Dermis microvascular lymphatic vessel endothelial cell (primary cell): ENCODE results near the gene CST7. TPM values are rescaled to one million over a fixed set of nuclear protein-coding genes. Genes with fewer than 3 reads are reported as not detected.
A peak's percentile ranks its signal among the peaks of the same experiment; 100 is the strongest.
"Not testable (repeated sequence)": the region's sequence is repeated elsewhere in the genome, so short reads cannot be mapped to it uniquely, and the experiment has no call there.

ENCODE experiments used
- DNase-seq, 2 donors: peaks; one replicate each; pipeline versions ENCODE4 v3.0.0 to v3.0.0-alpha.2; 2010; ENCODE audit warnings: low read depth in 2 of 2
- total RNA-seq: library from RNA; depleted of rRNA; stranded (reverse); fragments of >200 nt; gene quantifications from 2 replicates; pipeline ENCODE4 v1.2.1, GENCODE V29; 2014

Gene CST7, protein sequence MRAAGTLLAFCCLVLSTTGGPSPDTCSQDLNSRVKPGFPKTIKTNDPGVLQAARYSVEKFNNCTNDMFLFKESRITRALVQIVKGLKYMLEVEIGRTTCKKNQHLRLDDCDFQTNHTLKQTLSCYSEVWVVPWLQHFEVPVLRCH
- total RNA-seq = not detected in 2 replicates

DNA sequence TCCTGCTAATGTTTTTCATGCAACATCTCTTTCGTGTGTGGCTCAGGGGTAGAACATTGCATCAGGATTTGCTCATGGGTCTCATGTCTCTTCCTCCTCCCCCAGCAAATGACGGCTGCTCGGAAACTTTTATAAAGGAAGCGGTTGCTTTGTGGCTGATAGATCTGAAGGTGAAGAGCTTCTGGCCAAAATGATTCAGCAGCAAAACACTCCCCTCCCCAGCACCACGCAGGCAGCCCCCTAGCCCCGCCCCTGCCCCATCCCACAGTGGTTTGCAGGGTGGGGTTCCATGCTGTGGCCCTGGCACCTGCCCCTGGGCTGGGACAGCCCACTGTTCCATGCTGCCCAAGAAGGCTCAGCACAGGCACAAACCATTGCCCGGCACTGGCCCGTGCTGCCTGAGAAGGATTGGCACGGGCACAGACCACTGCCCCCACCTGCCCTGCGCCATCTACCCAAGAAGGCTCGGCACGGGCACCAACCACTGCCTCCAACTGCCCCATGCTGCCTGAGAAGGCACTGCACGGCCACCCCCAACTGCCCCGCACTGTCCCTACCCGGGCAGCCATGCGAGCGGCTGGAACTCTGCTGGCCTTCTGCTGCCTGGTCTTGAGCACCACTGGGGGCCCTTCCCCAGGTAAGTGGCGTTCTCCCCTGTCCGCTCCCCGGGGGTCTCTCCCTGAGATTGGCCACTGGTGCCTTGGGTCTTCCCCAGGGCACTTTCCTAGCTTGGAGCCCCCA, at the start of gene CST7:
TSS of gene CST7 (plus strand) at position 331 of the 741 bp plus-strand sequence. CDS start at position 568, 237 bp downstream.
- no peak for DNase-seq

DNA sequence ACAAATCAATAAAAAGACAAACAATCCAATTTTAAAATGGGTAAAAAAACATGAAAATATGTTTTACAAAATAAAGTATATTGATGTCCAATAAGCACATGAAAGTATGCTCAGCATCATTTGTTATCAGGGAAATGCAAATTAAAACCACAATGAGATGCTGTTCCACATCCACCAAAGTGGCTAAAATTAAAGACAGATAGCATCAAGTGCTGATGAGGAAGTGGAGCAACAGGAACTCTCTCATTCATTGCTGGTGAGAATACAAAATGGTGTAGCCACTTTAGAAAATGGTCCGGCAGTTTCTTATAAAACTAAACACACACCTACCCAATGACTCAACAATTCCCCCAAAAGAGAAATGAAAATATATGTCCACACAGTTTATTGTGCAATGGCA, 42.3 kb upstream of the CST7 start:
- DNase-seq = no peak

DNA sequence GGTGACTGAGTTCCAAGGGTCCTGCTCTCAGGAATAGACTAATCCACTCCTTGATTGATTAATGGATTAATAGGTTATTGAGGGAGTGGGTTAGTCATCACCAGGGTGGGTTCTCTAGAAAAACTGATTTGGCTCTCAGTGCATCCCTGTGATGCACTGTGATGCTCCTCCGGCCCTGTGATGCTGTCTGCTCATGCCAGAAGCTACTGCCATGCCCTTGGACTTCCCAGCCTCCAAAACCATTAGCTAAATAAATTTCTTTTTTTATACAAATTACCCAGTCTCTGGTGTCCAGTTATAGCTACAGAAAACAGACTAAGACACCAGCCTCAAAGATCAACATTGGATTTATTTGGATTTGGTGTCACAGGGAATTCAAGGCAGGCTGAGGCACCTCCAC, 40.4 kb upstream of the CST7 start:
- no peak for DNase-seq

DNA sequence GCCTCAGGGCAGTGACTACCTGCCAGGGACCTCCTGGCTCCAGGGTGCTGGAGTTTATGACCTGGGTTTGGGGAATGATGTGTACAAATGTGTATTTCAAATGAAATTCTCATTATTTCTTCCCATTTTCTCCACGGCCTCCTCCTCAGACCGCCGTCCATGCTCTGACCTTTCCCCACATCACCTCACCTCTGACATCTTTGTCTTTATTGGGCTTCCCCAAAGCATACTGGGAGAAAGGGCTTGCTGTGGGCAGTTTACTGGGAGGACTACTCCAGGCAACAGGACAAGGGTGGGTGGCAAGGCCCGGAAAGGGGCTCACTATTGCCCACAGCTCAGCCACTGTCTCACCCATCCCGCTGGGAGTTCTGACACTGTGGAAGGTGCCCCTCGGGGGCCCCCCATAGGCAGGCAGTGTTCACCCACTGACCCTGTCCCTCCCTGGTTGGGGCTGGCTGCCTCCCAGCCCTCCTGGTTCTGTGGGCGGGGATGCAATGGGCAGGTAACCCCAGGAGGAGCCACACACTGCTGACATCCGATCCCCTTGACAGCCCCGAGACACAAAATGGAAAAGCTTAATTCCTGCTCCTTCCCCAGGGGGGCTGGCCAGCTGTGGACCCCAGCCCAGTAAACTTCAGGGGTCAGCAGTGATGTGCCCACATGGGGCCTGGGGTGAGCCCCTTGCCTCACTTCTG, 39.8 kb upstream of the CST7 start:
- no peak for DNase-seq

DNA sequence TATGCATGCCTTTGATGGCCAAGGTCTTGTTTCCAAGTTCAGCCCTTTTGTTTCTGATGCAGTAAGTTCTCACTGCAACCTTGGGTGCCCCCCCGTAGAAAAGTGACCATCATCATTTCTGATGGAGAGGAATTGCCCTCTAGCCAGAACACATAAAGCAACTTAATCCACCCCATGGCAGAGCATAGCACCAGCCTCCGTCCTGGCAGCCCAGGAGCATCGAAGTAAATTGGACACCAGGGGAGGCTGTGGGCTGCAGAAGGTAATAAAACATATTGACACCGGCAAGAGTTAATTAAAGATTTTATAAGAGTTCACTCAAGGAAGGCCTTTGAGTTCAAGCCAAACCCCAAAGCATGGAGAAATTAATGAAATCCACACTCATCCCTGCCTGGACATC, 39.2 kb upstream of the CST7 start:
- DNase-seq = no peak

DNA sequence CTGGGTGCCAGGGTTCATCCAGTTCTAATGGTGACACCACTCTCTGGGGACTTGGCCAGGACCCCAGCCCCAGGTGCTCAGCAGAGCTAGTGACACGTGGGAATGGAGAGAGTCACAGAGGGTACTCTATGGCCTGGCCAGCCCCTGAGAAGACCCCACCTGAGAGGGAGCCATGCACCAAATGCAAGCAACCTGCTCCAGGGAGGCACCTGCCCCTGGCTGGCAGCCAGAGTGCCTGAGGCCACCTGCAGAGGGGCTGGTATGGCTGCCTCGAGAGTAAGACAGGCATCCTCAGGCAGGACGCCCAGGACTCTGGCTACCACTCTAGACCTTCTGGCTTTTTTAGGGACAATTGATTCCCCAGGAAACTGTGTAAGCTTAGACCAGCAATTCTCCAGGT, 38.6 kb upstream of the CST7 start:
- no peak for DNase-seq

DNA sequence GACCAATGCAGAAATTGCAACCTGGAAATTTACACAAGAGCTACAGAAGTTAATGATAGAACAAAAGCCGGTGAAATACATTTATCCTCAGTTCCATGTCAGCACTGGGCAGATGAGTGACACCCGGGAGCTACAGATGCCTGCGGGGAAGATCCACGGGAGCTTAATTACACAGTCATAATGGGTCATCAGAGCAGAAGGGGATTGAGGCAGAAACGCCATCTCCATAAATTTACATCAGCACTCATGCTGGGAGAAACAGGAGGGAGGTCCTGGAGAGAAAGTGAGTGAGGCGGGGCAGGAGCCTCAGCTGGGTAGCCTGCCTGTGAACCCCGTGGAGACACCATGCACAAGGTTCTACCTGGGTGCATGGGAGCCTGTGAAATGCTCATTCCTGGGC, 37.6 kb upstream of the CST7 start:
- DNase-seq = no peak

DNA sequence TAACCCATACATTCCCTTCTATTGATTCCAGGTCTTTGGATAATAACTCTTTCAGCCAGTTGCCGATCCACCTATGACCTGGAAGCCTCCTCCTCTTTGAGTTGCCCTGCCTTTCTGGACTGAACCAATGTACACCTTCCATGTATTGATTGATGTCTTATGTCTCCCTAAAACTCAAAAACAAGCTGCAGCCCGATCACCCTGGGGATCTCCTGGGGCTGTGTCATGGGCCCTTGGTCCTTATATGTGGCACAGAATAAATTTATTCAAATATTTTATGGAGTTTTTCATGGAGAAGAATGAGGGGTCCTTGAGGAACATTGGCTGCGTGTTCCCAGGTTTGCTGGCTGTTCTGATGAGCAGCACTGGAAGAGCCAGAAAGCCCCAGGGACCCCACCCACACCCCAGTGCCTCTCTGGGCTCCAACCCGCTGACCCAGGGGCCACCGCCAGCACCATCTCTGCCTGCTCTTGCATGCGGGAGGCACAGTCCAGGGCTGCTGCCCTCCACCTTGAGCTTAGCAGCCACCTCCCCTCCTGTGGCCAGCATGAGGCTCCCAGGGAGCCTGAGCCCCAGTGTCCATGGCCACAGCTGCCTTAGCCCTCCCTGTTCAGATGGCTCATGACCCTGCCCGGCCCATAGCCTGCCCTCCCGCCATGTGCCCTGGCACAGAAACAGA, 36.5 kb upstream of the CST7 start:
- DNase-seq = no peak

DNA sequence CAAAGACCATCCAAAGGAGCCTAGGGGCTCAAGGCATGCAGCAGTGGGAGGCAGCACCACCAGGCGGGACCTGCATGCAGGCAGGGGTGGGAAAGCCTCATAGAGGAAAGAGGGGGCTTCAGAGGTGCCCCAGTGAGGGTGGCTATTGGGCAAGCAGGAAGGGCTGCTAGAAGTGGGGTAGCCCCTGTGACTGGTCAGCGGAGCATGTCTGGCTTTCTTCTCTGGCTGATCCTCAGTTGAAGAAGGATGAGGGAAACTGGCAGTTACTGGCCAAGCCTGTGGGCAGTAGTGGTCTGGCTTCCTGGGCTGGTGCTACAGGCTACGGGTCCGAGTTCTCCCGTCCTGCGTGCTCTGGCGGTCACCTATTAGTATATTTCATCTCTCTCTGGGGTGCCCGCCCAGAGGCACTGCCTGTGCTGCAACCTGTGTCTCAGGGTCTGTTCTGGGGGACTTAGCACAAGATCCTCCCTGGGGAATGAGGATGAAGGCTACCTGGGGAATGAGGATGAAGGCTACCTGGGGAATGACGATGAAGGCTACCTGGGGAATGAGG, 35.9 kb upstream of the CST7 start:
- DNase-seq = no peak

DNA sequence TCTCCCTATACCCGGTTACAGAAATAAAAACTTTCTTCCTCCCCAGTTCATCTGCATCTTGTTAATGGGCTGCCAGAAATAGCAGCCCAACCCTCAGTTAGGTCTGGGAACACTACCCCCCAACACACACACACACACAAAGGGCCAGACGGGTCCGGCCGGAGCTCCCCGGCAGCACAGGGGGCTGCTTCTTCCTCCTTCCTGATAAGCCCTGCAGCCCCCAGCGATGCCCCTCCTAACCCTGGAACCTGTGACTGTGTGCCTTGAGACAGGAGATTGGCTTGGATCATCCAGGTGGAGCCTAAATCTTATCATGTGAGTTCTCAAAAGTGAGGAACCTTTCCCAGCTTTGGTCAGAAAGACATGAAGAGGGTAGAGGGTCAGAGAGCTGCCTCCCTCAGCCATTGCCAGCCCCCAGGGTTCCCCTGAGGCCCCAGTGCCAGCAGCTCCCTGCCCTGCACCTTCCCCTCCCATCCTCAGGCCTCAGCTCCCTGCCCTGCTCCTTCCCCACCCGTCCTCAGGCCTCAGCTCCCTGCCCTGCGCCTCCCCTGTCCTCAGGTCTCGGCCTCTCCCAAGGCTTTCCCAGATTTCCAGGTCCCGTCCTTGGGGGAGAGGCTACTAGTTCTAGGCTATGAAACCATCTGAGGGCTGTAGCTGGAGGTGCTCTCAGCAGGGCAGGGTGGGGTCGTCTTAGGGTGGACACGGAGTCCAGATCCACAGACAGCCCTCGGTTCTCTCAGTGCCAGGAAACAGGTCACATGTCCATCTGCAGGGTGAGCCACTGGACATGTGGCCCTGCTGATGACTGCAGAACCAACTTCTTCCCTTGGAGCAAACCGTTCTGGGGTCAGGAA, 34.5 kb upstream of the CST7 start:
- no peak for DNase-seq

DNA sequence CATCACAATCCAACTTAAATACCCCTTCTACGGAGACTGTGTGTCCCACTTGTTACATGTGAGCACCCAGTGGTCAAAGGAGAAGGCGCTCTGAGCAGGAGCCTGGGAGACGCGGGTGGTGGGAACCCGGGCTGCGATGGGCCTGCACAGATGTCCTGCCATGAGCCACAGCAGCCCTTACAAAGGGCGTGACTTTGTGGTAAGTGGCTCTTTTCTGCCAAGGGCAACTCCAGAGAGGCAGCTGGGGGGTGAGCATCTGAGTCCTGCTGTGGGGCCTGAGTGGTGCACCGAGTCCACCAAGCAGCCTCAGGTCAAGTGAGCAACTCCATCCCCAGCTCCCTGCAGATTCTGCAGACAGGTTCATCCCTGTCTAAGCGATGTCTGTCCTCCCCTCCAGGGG, 33.6 kb upstream of the CST7 start:
- DNase-seq = no peak

DNA sequence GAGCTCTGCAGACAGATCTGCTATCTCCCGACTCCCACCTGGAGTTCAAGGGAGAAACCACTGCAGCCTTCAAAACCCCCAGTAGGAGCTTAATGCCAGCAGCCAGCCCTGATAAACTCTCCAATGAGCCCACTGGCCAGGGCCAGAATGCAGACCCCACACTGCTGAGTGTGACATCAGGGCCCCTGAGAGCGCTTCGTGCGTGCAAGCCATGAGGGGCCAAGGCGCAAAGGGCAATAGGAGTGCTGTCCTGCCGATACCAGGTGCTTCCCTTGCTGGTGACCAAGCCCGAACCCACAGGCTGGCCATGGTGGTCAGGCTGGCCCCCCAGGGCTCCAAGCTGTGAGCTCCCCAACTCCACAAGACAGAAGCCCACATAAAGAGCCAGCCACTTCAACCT, 33.2 kb upstream of the CST7 start:
- no peak for DNase-seq

DNA sequence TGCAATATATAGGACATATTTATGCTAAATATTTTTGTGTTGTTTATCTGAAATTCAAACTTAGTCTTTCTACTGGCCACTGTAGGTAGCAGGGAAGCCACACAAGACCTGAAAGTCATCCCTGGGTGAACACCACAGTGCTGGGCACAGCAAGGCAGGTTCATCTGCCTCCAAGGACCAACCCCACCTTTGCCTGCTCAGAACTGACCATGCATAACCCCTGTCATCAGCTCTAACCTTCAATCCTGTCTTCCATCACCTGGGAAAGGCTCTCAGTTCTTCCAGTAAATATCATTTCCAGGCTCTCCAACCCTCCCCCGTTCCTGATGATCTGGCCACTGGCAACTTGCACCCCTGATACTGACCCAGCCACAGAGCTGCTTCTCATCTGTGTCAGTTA, 32.7 kb upstream of the CST7 start:
- DNase-seq = no peak

DNA sequence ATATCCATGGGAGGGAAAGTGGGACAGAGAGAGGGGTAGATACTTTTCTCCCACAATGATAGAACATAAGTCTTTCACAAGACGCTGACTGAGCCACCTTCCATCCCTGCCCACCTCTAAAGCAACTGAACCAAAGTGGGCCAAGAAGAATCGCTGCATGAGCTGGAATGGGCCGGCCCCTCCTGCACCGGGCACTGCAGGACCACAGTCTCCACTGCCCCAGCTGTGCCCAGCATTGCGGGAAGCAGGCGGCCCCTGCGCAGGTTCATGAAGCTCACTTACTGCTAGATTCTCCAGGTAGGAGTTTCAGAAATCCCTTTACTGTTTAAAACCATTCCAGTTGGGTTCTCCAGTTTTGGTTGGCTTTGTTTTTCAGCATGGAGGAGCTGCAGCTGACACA, 32.0 kb upstream of the CST7 start:
- no peak for DNase-seq

DNA sequence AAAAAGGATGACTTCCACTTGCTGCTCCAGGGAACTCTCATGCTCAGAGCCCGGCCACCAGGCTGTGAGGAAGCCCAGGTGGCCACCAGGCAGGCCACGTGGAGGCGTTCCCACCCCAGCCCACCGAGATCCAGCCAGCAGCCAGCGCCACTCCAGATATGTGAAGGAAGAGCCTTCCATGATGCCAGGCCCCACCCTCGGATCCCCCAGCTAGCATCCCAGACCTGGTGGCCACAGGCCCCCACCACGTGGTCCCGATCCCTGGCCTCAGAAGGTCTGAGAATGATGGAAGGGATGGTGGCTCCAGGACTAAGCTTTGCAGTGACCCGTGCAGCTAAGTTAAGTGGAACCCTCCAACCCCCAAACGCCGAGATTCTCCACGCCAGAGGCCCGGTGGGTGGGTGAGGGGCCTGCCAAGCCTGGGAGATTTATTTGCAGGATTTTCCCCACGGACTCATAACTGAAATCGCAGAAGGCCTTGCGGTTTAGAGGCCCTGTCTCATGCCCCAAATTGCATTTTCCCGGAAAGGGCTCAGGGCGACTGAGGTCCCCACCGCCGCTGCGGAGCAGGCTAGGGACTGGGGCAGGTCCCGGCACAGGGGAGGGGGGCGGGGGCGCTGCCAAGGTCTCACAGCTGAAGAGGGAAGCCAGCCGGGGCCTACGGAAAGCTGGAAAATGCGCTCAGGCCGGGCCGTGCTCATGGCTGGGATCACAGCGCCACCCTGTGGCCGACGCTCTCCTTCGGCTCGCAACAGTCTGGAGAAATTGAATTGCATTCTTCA, 31.1 kb upstream of the CST7 start:
- DNase-seq = peak; percentile 17 to 60

DNA sequence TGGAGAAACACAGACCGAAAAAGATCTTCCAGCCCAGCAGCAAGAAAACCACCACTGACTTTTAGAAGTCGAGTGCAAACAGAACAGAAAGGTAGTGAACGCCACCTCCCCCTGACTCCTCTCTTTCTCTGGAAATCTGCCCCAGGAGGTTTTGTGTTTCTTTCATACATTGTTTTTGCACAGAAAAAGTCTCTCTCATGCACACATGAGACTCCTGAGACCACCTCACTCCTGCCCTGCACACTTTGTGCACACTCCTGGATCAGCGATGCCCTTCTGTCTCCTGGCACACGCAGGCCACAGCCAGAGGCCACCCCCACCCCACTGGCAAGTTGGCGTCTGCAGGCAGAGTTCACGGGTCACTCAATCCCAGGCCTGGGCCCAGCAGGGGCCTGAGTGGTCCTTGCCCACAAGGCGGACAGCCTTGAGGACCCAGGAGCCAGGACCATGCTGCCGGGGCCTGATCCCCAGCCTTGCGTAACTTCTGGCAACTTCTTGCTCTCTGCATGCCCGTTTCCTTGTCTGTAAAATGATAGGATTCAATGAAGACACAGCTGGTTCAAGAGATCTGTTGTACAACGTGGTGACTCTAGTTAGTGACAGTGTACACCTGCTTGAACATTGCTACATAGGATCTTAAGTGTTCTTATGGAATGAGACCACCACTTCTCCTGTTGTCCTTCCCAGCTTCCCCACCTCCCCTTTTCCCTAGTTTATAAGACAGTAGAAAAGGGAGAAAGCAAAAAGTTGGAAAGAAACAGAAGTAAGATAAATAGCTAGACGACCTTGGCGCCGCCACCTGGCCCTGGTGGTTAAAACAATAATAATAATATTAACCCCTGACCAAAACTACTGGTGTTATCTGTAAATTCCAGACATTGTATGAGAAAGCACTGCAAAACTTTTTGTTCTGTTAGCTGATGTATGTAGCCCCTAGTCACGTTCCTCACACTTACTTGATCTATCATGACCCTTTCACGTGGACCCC, 30.2 kb upstream of the CST7 start:
- no peak for DNase-seq

DNA sequence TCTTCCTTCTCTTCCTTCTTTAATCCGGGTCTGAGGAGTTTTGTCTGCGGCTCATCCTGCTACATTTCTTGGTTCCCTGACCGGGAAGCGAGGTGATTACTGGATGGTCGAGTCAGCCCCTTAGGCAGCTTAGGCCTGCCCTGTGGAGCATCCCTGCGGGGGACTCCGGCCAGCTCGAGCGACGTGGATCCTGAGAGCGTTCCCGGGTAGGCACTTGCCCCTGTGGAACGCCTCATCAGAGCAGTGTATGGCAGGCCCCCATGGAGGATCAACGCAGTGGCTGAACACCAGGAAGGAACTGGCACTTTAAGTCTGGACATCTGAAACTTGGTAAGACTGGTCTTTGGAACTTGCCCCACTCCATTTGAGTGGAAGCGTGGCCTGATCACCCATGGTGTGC, 29.4 kb upstream of the CST7 start:
- DNase-seq = not testable (repeated sequence)

DNA sequence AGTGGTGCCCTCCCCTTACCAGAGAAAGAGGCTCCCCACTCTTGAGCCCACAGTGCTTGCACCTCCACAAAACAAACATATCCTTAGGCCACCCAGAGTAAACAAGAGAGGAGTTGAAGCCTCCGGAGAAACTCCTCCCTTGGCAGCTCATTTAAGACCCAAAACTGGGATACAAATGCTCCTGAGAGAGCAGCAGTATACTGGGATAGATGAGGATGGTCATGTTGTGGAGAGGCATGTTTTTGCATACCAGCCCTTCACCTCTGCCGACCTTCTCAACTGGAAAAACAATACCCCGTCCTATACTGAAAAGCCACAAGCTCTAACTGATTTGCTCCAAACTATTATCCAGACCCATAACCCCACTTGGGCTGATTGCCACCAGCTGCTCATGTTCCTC, 28.4 kb upstream of the CST7 start:
- not testable (repeated sequence) for DNase-seq

DNA sequence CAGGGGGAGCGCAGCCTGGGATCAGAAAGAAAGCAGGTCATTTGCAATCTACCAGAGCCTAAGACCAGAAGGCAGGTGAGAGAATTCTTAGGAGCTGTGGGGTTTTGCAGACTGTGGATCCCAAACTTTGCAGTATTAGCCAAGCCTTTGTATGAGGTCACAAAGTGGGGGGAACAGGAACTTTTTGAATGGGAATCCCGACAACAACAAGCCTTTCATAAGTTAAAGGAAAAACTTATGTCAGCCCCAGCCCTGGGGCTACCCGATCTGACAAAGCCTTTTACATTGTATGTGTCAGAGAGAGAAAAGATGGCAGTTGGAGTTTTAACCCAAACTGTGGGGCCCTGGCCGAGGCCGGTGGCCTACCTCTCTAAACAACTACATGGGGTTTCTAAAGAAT, 19.8 kb upstream of the CST7 start:
- not testable (repeated sequence) for DNase-seq
